Stomach (tissue), 4 donors: ENCODE data around the gene CAPG.

Experiments
- CTCF ChIP-seq, 7 experiments: fragments of 450-650 bp in 4 of 7; fragments of 200-600 bp in 3 of 7; sonication (generic) in 3 of 7; IDR thresholded peaks; one replicate each; pipeline ENCODE4 v1.5.1; 2016 to 2019; ENCODE audit warnings: antibody characterized with exemption in 7 of 7, control low read depth in 2 of 7, mild to moderate bottlenecking in 1 of 7
- EP300 ChIP-seq: sonication (generic); formaldehyde crosslinking; IDR thresholded peaks from one replicate; pipeline ENCODE4 v1.6.1; 2017; ENCODE audit warnings: antibody characterized with exemption

- no peak for TF ChIP-seq CTCF (IDR thresholded peaks at IDR 0.05)
- TF ChIP-seq EP300, result no peak
Measured at GRCh38 chr2:85354286-85355072, 55.7 kb downstream of the CAPG start, which contains the start of the genes ELMOD3 and RETSAT.
